Breast epithelium (tissue), 3 donors: ENCODE data around the gene ENPP6.

ENCODE experiments used
- CTCF ChIP-seq, 3 donors: fragments of 450-650 bp; IDR thresholded peaks; one replicate each; pipeline ENCODE4 v1.5.1; 2016 to 2017; ENCODE audit warnings: antibody characterized with exemption in 3 of 3, mild to moderate bottlenecking in 3 of 3, moderate library complexity in 3 of 3
- POLR2AphosphoS5 ChIP-seq, 3 donors: sonication (generic); formaldehyde crosslinking; IDR thresholded peaks; one replicate each; pipeline ENCODE4 v1.6.1; 2017; ENCODE audit warnings: antibody characterized with exemption in 3 of 3

- TF ChIP-seq CTCF (IDR thresholded peaks at IDR 0.05) (no peak), POLR2AphosphoS5 (IDR thresholded peaks at IDR 0.05) (no peak)
These were observed 75.3 kb downstream of the ENPP6 start for GRCh38 chr4:184142121-184143000.
